Activated T-cell treated with anti-CD3 and anti-CD28 coated beads, Interleukin-2, amount 50 U/mL, for 24 hours (primary cell): Measurements from ENCODE around the gene GDF3.
A peak's percentile ranks its signal among the peaks of the same experiment; 100 is the strongest.
"Not testable (repeated sequence)": the region's sequence is repeated elsewhere in the genome, so short reads cannot be mapped to it uniquely, and the experiment has no call there.

Source experiments
- DNase-seq: peaks from one replicate; pipeline ENCODE4 v3.0.0-alpha.2; 2020
- H3K27ac Mint-ChIP-seq: 2 replicates; pipeline ENCODE4 v1.8.0; 2020; ENCODE audit warnings: mild to moderate bottlenecking, mixed read lengths
- H3K27me3 Mint-ChIP-seq: 2 replicates; pipeline ENCODE4 v1.8.0; 2020; ENCODE audit warnings: mixed read lengths
- H3K36me3 Mint-ChIP-seq: 2 replicates; pipeline ENCODE4 v1.8.0; 2020; ENCODE audit warnings: low read depth, mixed read lengths
- H3K4me1 Mint-ChIP-seq: 2 replicates; pipeline ENCODE4 v1.8.0; 2020; ENCODE audit warnings: low read depth, mixed read lengths
- H3K4me3 Mint-ChIP-seq: 2 replicates; pipeline ENCODE4 v1.8.0; 2020; ENCODE audit warnings: mild to moderate bottlenecking, moderate library complexity, mixed read lengths
- H3K9me3 Mint-ChIP-seq: 2 replicates; pipeline ENCODE4 v1.8.0; 2020; ENCODE audit warnings: mixed read lengths

Gene GDF3

DNA sequence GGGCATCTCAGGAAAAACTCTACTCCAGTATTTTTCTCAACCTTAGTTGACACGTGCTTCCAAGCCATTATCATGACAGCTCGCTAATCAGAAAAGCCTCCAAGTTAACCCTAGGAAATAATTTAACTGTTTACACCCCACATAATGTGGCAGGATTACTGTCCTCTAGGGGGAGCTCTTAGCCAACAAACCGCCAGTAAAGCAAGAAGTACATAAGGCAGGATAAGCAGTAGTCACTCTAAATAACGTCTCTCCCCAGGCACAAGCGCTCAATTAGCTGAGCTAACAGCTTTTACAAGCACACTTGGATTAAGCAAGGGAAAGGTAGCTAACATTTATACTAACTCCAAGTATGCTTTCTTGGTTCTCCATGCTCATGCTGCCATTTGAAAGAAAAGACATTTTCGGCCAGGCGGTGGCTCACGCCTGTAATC, 52.7 kb downstream of the GDF3 start:
- Mint-ChIP-seq H3K9me3 (no peaks in the 10 kb centered on the region), H3K27me3 (peaks cover 4% of the 10 kb centered on the region), H3K27ac (peak overlapping the region; percentile 40), H3K4me1 (peaks cover 29% of the 10 kb centered on the region), H3K36me3 (no peaks in the 10 kb centered on the region), H3K4me3 (no peak overlapping the region)
- no peak for DNase-seq

DNA sequence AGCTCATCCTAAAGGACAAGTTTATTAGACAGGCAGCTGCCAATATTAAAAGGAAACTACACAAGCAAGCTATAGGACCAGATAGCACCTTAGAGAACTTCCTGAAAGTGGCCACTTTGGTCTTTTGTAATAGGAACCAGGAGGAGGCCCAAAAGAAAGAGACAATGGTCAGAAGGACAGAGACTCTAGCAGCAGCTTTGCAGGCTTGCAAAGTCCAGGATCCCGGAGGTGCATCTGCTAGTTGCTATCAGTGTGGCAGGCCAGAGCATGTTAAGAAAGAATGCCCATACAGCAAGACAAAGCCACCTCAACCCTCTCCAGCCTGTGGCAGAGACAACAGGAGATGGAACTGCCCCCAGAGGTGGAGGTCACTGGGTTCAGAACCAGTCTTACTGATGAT, 53.3 kb downstream of the GDF3 start:
- Mint-ChIP-seq H3K27ac (no peak overlapping the region), H3K4me1 (peaks cover 29% of the 10 kb centered on the region), H3K4me3 (no peak overlapping the region), H3K27me3 (peaks cover 4% of the 10 kb centered on the region), H3K9me3 (no peaks in the 10 kb centered on the region), H3K36me3 (no peaks in the 10 kb centered on the region)
- no peak for DNase-seq

DNA sequence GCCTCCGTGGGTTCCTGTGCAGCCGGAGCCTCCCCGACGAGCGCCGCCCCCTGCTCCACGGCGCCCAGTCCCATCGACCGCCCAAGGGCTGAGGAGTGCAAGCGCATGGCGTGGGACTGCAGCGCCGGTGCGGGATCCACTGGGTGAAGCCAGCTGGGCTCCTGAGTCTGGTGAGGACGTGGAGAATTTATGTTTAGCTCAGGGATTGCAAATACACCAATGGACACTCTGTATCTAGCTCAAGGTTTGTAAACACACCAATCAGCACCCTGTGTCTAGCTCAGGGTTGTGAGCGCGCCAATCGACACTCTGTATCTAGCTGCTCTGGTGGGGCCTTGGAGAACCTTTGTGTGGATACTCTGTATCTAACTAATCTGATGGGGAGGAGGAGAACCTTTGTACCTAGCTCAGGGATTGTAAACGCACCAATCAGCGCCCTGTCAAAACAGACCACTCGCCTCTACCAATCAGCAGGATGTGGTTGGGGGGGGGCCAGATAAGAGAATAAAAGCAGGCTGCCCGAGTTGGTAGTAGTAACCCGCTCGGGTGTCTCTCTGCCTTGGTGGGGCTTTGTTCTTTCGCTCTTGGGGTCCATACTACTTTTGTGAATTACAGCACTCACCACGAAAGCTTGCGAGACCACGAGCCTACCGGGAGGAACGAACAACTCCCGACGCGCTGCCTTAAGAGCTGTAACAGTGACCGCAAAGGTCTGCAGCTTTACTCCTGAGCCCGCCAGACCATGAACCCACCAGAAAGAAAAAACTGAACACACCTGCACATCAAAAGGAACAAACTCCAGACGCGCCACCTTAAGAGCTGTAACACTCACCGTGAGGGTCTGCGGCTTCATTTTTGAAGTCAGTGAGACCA, 55.2 kb downstream of the GDF3 start:
- peak overlapping the region; percentile 91 for H3K27ac Mint-ChIP-seq
- not testable (repeated sequence) for H3K36me3 Mint-ChIP-seq, H3K27me3 Mint-ChIP-seq, H3K9me3 Mint-ChIP-seq
- H3K4me3 Mint-ChIP-seq: peak overlapping the region; percentile 75
- peak; percentile 74 for DNase-seq
- H3K4me1 Mint-ChIP-seq: peaks cover 27% of the 10 kb centered on the region
